Heart left ventricle (tissue), 13 donors: Measurements from ENCODE around the gene LPIN3.

ENCODE experiments used
- POLR2A ChIP-seq, 2 donors: fragments of 450-650 bp; IDR thresholded peaks; one replicate each; pipeline ENCODE4 v1.6.1; 2017; ENCODE audit warnings: antibody characterized with exemption in 2 of 2, mild to moderate bottlenecking in 2 of 2, moderate library complexity in 2 of 2
- TF ChIP-seq, protein P1 (sequence below), 12 donors: fragments of 200-600 bp; sonication (generic) in 4 of 12; IDR thresholded peaks; one replicate each; pipeline versions ENCODE4 v1.5.0 to v1.8.0; 2018 to 2022; ENCODE audit warnings: antibody characterized with exemption in 12 of 12, mild to moderate bottlenecking in 5 of 12
- donor health status: ischemic (EF 13 %, LVEDD 7.1; RV severe dilation, severe dysfunction).
- donor health status: DM: no; HTN: yes; CAD: no.
- donor health status: DM: no; HTN: no; CAD: no.
- donor health status: ischemic (EF 25% LVEDD 6.9; RV normal size, moderate dysfunction).
- donor health status: ischemic (EF 25% LVEDD 5.7; RV mildly dilated, moderate dysfunction).
- donor health status: ischemic (EF 35%, LVEDD 5.7; RV mildly dilated, moderate dysfunction).
- donor health status: nonischemic (EF 11% LVEDD 7.7; RV severe dilation, severe dysfunction).
- donor health status: DM: yes; HTN: yes; CAD: no.
- donor health status: PGD.
- donor health status: ischemic (EF 29% LVEDD 5.4; RV normal size, mild dysfunction).
- donor health status: nonischemic (EF 23%, LVEDD 6.1; RV moderate dilation, normal function).

DNA sequence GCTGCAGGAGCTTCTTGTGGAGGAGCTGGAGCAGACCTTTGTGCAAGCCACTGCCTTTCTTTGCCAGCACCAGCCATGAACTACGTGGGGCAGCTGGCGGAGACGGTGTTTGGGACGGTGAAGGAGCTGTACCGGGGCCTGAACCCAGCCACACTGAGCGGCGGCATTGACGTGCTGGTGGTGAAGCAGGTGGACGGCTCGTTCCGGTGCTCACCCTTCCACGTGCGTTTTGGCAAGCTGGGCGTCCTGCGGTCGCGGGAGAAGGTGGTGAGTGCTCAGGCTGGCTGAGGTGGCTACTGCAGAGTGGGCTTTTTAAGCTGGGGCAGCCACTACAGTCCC is 5.1 kb downstream of the LPIN3 start:
- TF ChIP-seq, protein P1, sequence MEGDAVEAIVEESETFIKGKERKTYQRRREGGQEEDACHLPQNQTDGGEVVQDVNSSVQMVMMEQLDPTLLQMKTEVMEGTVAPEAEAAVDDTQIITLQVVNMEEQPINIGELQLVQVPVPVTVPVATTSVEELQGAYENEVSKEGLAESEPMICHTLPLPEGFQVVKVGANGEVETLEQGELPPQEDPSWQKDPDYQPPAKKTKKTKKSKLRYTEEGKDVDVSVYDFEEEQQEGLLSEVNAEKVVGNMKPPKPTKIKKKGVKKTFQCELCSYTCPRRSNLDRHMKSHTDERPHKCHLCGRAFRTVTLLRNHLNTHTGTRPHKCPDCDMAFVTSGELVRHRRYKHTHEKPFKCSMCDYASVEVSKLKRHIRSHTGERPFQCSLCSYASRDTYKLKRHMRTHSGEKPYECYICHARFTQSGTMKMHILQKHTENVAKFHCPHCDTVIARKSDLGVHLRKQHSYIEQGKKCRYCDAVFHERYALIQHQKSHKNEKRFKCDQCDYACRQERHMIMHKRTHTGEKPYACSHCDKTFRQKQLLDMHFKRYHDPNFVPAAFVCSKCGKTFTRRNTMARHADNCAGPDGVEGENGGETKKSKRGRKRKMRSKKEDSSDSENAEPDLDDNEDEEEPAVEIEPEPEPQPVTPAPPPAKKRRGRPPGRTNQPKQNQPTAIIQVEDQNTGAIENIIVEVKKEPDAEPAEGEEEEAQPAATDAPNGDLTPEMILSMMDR (IDR thresholded peaks at IDR 0.05): no peak
- TF ChIP-seq POLR2A (IDR thresholded peaks at IDR 0.05): no peak
